Ectodermal cell (in vitro differentiated cells): ENCODE measurements around the gene RHOXF1.
"Not testable (repeated sequence)": the region's sequence is repeated elsewhere in the genome, so short reads cannot be mapped to it uniquely, and the experiment has no call there.

Experiments used
- H3K27ac ChIP-seq: 2 replicates; pipeline ENCODE4 v1.7.0; 2013; ENCODE audit warnings: mild to moderate bottlenecking, low read depth, low read length; ENCODE audit not compliant: insufficient read depth, poor library complexity, severe bottlenecking
- H3K27me3 ChIP-seq: 2 replicates; pipeline ENCODE4 v1.7.0; 2013; ENCODE audit warnings: mild to moderate bottlenecking, low read length; ENCODE audit not compliant: insufficient read depth, control insufficient read depth, poor library complexity, severe bottlenecking
- H3K36me3 ChIP-seq: one replicate; pipeline ENCODE4 v1.7.0; 2013; ENCODE audit warnings: low read length; ENCODE audit not compliant: control insufficient read depth, insufficient read depth
- H3K4me1 ChIP-seq: one replicate; pipeline ENCODE4 v1.7.0; 2013; ENCODE audit warnings: low read length; ENCODE audit not compliant: control insufficient read depth, insufficient read depth
- H3K4me3 ChIP-seq: 2 replicates; pipeline ENCODE4 v1.7.0; 2013; ENCODE audit warnings: low read depth, low read length, control low read depth; ENCODE audit not compliant: insufficient read depth
- H3K9me3 ChIP-seq: 2 replicates; pipeline ENCODE4 v1.7.0; 2013; ENCODE audit warnings: mild to moderate bottlenecking, low read length, moderate library complexity; ENCODE audit not compliant: control insufficient read depth
- WGBS, 2 experiments: methylation state at CpG; one replicate each; pipeline ENCODE4 v1.1.7; 2013; ENCODE audit warnings: missing lambda C conversion rate in 2 of 2; 5-methylcytosine and 5-hydroxymethylcytosine counted together

The RHOXF1 gene

GRCh38 chrX:120087289-120088017 is 28.3 kb downstream of the RHOXF1 start:
- H3K27me3 ChIP-seq: no peaks in the 10 kb centered on the region
- H3K9me3 ChIP-seq: no peaks in the 10 kb centered on the region
- 87 to 93% methylated on average over 10 of the region's 10 CpGs for WGBS, 2 experiments
- no peaks in the 10 kb centered on the region for H3K4me1 ChIP-seq
- no peaks in the 10 kb centered on the region for H3K36me3 ChIP-seq
- no peak overlapping the region for H3K27ac ChIP-seq
- no peak overlapping the region for H3K4me3 ChIP-seq

- H3K27ac ChIP-seq, H3K9me3 ChIP-seq, H3K36me3 ChIP-seq, H3K27me3 ChIP-seq, H3K4me1 ChIP-seq, H3K4me3 ChIP-seq: not testable (repeated sequence)
- WGBS, 2 experiments: no CpG with 5 or more reads among the region's 12 CpGs
Observed at GRCh38 chrX:120085553-120086185, 30.0 kb downstream of the RHOXF1 start.

- H3K9me3 ChIP-seq, H3K27me3 ChIP-seq, H3K27ac ChIP-seq, H3K36me3 ChIP-seq, H3K4me1 ChIP-seq, H3K4me3 ChIP-seq: not testable (repeated sequence)
- no CpG with 5 or more reads among the region's 15 CpGs for whole genome bisulfite sequencing, 2 experiments
Observed at GRCh38 chrX:120077590-120077989, 38.1 kb downstream of the RHOXF1 start, which contains the start of gene RHOXF2B. Gene RHOXF2B, minus strand, starts transcription at chrX:120077690. Its CDS starts 138 bp downstream, at chrX:120077552.

DNA sequence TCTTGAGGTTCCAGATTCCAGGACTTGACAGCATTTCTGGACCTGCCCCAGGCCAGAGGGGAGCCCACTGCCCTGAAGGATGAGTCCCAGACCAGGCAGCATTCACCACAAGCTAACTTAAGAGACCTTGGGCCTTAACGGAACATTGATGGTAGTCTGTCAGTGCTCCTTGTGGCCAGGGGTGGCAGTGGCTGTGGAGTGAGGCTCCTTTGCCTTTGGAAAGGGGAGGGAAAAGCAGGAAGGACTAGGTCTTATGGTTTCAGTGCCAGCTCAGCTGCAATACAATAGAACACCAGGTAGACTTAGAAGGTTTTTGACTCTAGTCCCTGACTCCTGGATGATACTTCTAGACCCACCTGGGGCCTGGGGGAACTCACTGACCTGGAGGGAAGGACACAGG is 49.5 kb downstream of the RHOXF1 start:
- not testable (repeated sequence) for H3K9me3 ChIP-seq, H3K4me1 ChIP-seq, H3K4me3 ChIP-seq, H3K27me3 ChIP-seq, H3K36me3 ChIP-seq, H3K27ac ChIP-seq
- WGBS, 2 experiments: 71 to 73% methylated on average over 1 of the region's 1 CpG
